Keratinocyte (primary cell): ENCODE measurements around the gene STAB2.

Source experiments
- CTCF ChIP-seq, 3 experiments: IDR thresholded peaks in 1 of 3; conservative IDR thresholded peaks in 1 of 3; optimal IDR thresholded peaks in 1 of 3; 2 replicates in 2 of 3; 3 replicates in 1 of 3; pipeline versions ENCODE3 to v1.5.1; 2011; ENCODE audit warnings: low read length in 3 of 3, mild to moderate bottlenecking in 3 of 3, moderate library complexity in 2 of 3, control low read depth in 1 of 3, inconsistent platforms in 1 of 3; ENCODE audit not compliant: insufficient read depth in 2 of 3; ENCODE audit errors: extremely low read depth in 1 of 3
- EZH2 ChIP-seq: IDR thresholded peaks from one replicate; pipeline ENCODE4 v1.6.1; 2012; ENCODE audit warnings: inconsistent platforms, mild to moderate bottlenecking, low read length, moderate library complexity

- no peak for TF ChIP-seq CTCF (optimal IDR thresholded peaks at IDR 0.05 in 1 of 3, IDR thresholded peaks at IDR 0.05 in 1 of 3, conservative IDR thresholded peaks at IDR 0.05 in 1 of 3; ENCODE audit: extremely low read depth in 1 of 3, insufficient read depth in 2 of 3, low read length in 3 of 3)
- TF ChIP-seq EZH2 = no peak
Measured at GRCh38 chr12:103712216-103712615, 125.1 kb downstream of the STAB2 start.
